Measurements from ENCODE around the gene CATSPER3. TPM values are rescaled to one million over a fixed set of nuclear protein-coding genes. Genes with fewer than 3 reads are reported as not detected.

Gene CATSPER3
- total RNA-seq, 1 experiment from 2014 or later: 1.7 TPM

DNA sequence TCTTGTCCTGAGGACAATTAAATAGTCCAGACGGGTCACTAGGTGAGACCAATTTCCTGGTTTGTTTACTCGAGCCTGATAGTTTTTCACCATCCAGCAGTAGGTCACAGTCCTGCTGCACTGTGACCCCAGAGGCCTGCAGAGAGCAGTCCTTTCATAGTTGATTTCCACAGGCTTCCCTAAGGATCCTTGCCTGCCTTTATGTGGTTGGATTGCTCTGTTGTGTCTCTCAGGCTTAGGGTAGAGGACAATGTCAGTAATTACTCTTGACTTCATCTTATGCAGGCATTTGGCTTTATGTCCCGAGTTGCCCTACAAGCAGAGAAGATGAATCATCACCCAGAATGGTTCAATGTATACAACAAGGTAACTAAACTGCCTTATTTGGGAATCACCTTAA lies 9.0 kb upstream of the CATSPER3 start:
- Histone ChIP-seq H3K4me3 (replicated peaks in 1 of 2; ENCODE audit: low read depth in 1 of 2, low read length in 2 of 2) (no peak overlapping the region), H3K4me1 (ENCODE audit: control insufficient read depth in 1 of 2, insufficient read depth in 2 of 2, low read length in 2 of 2) (no peaks in the 10 kb centered on the region), H2AFZ (ENCODE audit: low read depth, low read length, poor library complexity, severe bottlenecking) (no peak overlapping the region), H3K9me2 (ENCODE audit: insufficient read depth) (no peaks in the 10 kb centered on the region), H3K79me2 (ENCODE audit: insufficient read depth, low read length) (no peaks in the 10 kb centered on the region), H3K36me3 (ENCODE audit: control insufficient read depth in 1 of 2, insufficient read depth in 2 of 2, low read length in 2 of 2) (0 out of 4 replicates have a peak, but pooled peaks cover 0 to 2% of the 10 kb centered on the region in 2 experiments), H3K9ac (ENCODE audit: low read length) (no peak overlapping the region), H3K27ac (ENCODE audit: low read depth, low read length) (no peak overlapping the region), H3K9me3 (ENCODE audit: control insufficient read depth in 1 of 2, insufficient read depth in 1 of 2, low read depth in 1 of 2, low read length in 2 of 2) (no peaks in the 10 kb centered on the region; a peak in 1 of 4 replicates), H3K4me2 (ENCODE audit: low read length) (no peak overlapping the region), H3K27me3 (ENCODE audit: insufficient read depth, low read length) (no peaks in the 10 kb centered on the region), H4K20me1 (ENCODE audit: insufficient read depth) (no peaks in the 10 kb centered on the region)
- ATAC-seq (no peak), DNase-seq (ENCODE audit: low read depth, low spot score) (no peak)
- BruUV-seq (replicated peaks): no TSS peak
- intact Hi-C loops (cut with micrococcal nuclease): no loop called here
- RAD21 ChIA-PET (ENCODE audit: low non-redundant PET in 1 of 2, low total read pairs in 2 of 2, uncharacterized antibody in 2 of 2, unreplicated experiment in 2 of 2): no interaction called here
- no peak for TF ChIP-seq RAD21 (IDR thresholded peaks at IDR 0.05; ENCODE audit: low read depth)
- no peak for TF ChIP-seq ELF1 (IDR thresholded peaks at IDR 0.05; ENCODE audit: borderline replicate concordance, low read depth)
- no peak for TF ChIP-seq TCF7L2 (IDR thresholded peaks at IDR 0.05; ENCODE audit: borderline replicate concordance, extremely low read depth, insufficient read depth, insufficient read length)
- TF ChIP-seq EZH2 (IDR thresholded peaks at IDR 0.05): no peak
- TF ChIP-seq, protein P1, sequence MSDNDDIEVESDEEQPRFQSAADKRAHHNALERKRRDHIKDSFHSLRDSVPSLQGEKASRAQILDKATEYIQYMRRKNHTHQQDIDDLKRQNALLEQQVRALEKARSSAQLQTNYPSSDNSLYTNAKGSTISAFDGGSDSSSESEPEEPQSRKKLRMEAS (IDR thresholded peaks at IDR 0.05): no peak
- TF ChIP-seq POLR2AphosphoS5 (IDR thresholded peaks at IDR 0.05; ENCODE audit: low read depth, low read length): no peak
- no peak for TF ChIP-seq CEBPB (IDR thresholded peaks at IDR 0.05; ENCODE audit: low read depth)
- TF ChIP-seq ZFX (IDR thresholded peaks at IDR 0.05): no peak
- TF ChIP-seq JUND (IDR thresholded peaks at IDR 0.05): no peak
- TF ChIP-seq, protein P2, sequence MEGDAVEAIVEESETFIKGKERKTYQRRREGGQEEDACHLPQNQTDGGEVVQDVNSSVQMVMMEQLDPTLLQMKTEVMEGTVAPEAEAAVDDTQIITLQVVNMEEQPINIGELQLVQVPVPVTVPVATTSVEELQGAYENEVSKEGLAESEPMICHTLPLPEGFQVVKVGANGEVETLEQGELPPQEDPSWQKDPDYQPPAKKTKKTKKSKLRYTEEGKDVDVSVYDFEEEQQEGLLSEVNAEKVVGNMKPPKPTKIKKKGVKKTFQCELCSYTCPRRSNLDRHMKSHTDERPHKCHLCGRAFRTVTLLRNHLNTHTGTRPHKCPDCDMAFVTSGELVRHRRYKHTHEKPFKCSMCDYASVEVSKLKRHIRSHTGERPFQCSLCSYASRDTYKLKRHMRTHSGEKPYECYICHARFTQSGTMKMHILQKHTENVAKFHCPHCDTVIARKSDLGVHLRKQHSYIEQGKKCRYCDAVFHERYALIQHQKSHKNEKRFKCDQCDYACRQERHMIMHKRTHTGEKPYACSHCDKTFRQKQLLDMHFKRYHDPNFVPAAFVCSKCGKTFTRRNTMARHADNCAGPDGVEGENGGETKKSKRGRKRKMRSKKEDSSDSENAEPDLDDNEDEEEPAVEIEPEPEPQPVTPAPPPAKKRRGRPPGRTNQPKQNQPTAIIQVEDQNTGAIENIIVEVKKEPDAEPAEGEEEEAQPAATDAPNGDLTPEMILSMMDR (IDR thresholded peaks at IDR 0.05 in 2 of 3, conservative IDR thresholded peaks at IDR 0.05 in 1 of 3; ENCODE audit: borderline replicate concordance in 1 of 3, insufficient read depth in 1 of 3, low read depth in 2 of 3, low read length in 2 of 3): no peak
- TF ChIP-seq SP1 (IDR thresholded peaks at IDR 0.05; ENCODE audit: low read depth): no peak
- POLR2A ChIA-PET: no interaction called here
- CTCF ChIA-PET: no interaction called here

Measured in HCT116 (cell line).